ENCODE measurements around the gene DPEP3. TPM values are rescaled to one million over a fixed set of nuclear protein-coding genes. Genes with fewer than 3 reads are reported as not detected.

The DPEP3 gene
- total and polyA plus RNA-seq, 3 donors from 2014 or later = 61.0 to 138 (median 127) TPM

- Histone ChIP-seq H3K36me3 (ENCODE audit: low read depth, missing control alignments) (no peaks in the 10 kb centered on the region), H3K4me3 (peak overlapping the region; percentile 82 to 89), H3K27me3 (no peaks in the 10 kb centered on the region), H3K27ac (peak overlapping the region; percentile 85 to 94), H3K4me1 (peaks cover 23% of the 10 kb centered on the region), H3K9me3 (no peaks in the 10 kb centered on the region)
- intact Hi-C loops (cut with DNase I; ENCODE audit: low total_unique reads) = no loop called here
- TF ChIP-seq, protein P1, sequence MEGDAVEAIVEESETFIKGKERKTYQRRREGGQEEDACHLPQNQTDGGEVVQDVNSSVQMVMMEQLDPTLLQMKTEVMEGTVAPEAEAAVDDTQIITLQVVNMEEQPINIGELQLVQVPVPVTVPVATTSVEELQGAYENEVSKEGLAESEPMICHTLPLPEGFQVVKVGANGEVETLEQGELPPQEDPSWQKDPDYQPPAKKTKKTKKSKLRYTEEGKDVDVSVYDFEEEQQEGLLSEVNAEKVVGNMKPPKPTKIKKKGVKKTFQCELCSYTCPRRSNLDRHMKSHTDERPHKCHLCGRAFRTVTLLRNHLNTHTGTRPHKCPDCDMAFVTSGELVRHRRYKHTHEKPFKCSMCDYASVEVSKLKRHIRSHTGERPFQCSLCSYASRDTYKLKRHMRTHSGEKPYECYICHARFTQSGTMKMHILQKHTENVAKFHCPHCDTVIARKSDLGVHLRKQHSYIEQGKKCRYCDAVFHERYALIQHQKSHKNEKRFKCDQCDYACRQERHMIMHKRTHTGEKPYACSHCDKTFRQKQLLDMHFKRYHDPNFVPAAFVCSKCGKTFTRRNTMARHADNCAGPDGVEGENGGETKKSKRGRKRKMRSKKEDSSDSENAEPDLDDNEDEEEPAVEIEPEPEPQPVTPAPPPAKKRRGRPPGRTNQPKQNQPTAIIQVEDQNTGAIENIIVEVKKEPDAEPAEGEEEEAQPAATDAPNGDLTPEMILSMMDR (IDR thresholded peaks at IDR 0.05) = no peak
- TF ChIP-seq POLR2A (IDR thresholded peaks at IDR 0.05) = no peak
- no peak for DNase-seq
- WGBS, 2 donors = 11 to 18% methylated on average over 11 to 18 of the region's 18 CpGs
Observed at GRCh38 chr16:67967183-67967957, 12.9 kb downstream of the DPEP3 start.

DNA sequence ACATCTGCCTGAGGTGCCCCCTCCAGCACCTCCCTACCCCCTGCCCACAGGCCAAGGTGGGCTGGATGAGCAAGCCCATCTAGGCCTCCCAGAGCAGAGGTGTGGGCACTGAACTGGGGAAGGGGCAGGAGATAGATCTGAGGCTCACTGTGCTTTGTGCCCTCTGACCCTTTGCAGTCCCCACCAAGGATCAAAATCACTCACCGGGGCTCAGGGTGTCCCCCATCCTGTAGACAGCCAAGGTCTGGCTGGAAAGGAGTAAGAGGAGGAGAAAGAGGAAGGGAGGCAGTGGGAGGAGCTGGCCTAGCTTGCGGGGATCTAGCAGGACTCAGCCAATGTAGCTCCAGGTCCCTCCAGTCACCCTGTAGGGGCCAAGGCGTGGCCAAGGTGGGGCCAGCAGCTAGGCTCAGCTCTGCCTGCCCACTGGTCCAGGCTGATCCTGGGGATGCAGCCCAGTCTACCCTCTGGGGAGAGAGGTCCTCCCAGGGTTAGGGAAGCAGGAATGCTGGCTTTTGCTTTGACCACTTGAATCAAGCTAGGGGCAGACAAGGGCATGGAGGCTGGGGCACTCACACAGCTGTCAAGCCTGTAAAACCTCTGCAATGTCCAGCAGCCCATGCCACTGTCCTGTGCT is 13.6 kb downstream of the DPEP3 start:
- WGBS, 2 donors = 47 to 48% methylated on average over 2 to 3 of the region's 3 CpGs
- H3K27ac ChIP-seq = peak overlapping the region; percentile 47 to 94
- H3K36me3 ChIP-seq (ENCODE audit: low read depth, missing control alignments) = no peaks in the 10 kb centered on the region
- intact Hi-C loops (cut with DNase I; ENCODE audit: low total_unique reads) = no loop called here
- peak overlapping the region; percentile 82 to 89 for H3K4me3 ChIP-seq
- no peaks in the 10 kb centered on the region for H3K27me3 ChIP-seq
- TF ChIP-seq POLR2A (IDR thresholded peaks at IDR 0.05) = no peak
- TF ChIP-seq, protein P1 (IDR thresholded peaks at IDR 0.05) = no peak
- DNase-seq = peak; percentile 58
- H3K9me3 ChIP-seq = no peaks in the 10 kb centered on the region
- peaks cover 23% of the 10 kb centered on the region for H3K4me1 ChIP-seq

DNA sequence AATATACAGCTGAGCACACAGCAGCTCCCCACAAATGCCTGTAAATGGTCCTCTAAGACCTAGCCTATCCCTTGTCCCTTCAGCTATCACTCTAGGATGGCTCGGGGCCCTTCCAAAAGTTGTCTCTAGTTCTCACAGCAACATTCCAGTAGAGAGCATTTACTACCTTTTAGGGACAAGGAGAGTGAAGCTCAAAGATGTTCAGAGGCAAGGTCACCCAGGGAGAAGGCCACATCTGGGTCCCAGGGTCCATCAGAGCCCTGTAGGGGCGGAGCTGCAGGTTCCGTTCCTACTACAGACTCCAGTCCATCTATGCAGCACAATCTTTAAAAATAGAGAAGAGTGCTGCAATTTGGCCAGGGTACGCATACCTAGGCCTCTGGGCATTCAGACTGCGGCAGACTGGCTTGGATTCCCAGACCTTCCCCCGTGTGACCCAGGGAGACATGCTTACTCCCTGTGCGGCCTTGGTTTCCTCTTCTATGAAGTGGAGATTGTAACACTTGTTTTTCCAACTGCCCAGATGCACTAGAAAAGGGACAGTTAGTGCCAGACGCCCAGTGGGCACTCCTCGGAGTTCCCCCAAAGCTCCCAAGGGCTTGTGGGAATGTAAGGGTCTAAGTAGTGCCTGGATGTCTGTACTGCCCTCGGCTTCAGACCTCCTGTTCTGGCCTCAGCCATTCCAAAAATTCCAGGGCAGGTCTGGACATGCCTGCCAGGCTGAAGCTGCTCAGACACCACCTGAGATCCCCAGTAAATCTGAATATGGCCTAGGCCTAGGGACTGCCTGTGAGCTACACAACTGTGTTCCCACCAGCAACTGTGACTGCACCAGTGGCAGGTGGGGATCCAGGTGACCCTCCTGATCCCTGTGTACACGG is 14.4 kb downstream of the DPEP3 start:
- intact Hi-C loops (cut with DNase I; ENCODE audit: low total_unique reads) = no loop called here

DNA sequence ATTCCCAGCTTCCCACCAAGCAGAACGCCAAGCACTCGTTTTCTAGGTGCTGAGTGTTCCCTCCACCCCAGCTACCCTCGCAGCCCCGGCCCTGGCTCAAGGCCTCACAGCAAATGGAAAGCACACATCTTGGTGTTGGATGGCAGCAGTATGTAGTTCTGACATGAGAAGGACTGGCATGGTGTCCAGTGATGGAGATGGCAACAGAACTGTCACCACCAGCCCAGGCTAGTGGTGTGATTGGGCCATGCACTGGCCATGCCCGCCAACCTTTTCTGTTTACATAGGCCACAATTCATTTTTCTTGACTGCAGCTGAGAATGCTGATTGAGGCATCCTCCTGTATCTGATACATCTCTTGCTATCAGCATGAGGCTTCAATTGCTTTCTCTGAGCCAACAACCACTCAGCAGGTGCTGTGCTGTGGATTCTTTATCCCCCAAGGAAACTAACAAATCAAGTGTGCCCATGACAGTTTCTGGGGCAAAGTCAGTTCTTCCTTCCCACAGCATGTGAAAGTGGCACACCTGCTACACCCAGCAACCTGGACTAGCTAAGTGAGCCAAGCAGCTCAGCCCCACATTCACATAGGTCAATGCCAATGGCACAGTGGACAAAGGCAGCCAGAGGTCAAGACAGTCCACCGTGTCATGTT is 15.7 kb downstream of the DPEP3 start:
- intact Hi-C loops (cut with DNase I; ENCODE audit: low total_unique reads) = no loop called here
- 44 to 66% methylated on average over 6 of the region's 6 CpGs for WGBS, 2 donors
- TF ChIP-seq, protein P1 (IDR thresholded peaks at IDR 0.05) = no peak
- no peak for TF ChIP-seq POLR2A (IDR thresholded peaks at IDR 0.05)
- H3K9me3 ChIP-seq = no peaks in the 10 kb centered on the region
- peak overlapping the region in 1 of 2 donors; percentile 52 for H3K4me3 ChIP-seq
- H3K27me3 ChIP-seq = no peaks in the 10 kb centered on the region
- DNase-seq = no peak
- no peaks in the 10 kb centered on the region for H3K36me3 ChIP-seq (ENCODE audit: low read depth, missing control alignments)
- H3K4me1 ChIP-seq = peaks cover 28% of the 10 kb centered on the region
- peak overlapping the region in 1 of 2 donors; percentile 94 for H3K27ac ChIP-seq

More for the DNA sequence above, 14.4 kb downstream of the DPEP3 start:
- WGBS, 2 donors = 44 to 54% methylated on average over 8 to 11 of the region's 11 CpGs
- Histone ChIP-seq H3K27ac (peak overlapping the region; percentile 47 to 94), H3K4me1 (peaks cover 23% of the 10 kb centered on the region), H3K9me3 (no peaks in the 10 kb centered on the region), H3K36me3 (ENCODE audit: low read depth, missing control alignments) (no peaks in the 10 kb centered on the region), H3K4me3 (no peak overlapping the region), H3K27me3 (no peaks in the 10 kb centered on the region)
- no peak for DNase-seq
- TF ChIP-seq, protein P1 (IDR thresholded peaks at IDR 0.05) = no peak
- TF ChIP-seq POLR2A (IDR thresholded peaks at IDR 0.05) = no peak
